HG03097 (cell line): ENCODE data around the gene GNMT.
"Not testable (repeated sequence)": the region's sequence is repeated elsewhere in the genome, so short reads cannot be mapped to it uniquely, and the experiment has no call there.

Source experiments
- ATAC-seq: cut with Tn5 transposase; IDR thresholded peaks from one replicate; pipeline ENCODE4 v1.9.1; 2021; ENCODE audit not compliant: unreplicated experiment, low FRiP score

Gene GNMT

GRCh38 chr6:42971746-42972327, 11.3 kb downstream of the GNMT start:
- ATAC-seq = no peak

- ATAC-seq = no peak
Measured at GRCh38 chr6:42973926-42974325, 13.4 kb downstream of the GNMT start.

- no peak for ATAC-seq
Measured at GRCh38 chr6:42974919-42975505, 14.5 kb downstream of the GNMT start.

GRCh38 chr6:42978487-42978838, 17.9 kb downstream of the GNMT start:
- ATAC-seq = peak; percentile 24

GRCh38 chr6:42978839-42979522, 18.4 kb downstream of the GNMT start, which contains the start of gene PEX6:
PEX6 (minus strand) TSS chr6:42979181; CDS start chr6:42979150, 31 bp downstream.
- ATAC-seq = peak; percentile 82

GRCh38 chr6:42979523-42980177, 19.1 kb downstream of the GNMT start:
- no peak for ATAC-seq

- ATAC-seq = no peak
Measured at GRCh38 chr6:42981836-42982235, 21.3 kb downstream of the GNMT start.

- peak; percentile 95 for ATAC-seq
Measured at GRCh38 chr6:42984001-42984923, 23.7 kb downstream of the GNMT start, which contains the start of gene PPP2R5D. PPP2R5D (plus strand) TSS chr6:42984570; CDS start chr6:42984678, 108 bp downstream.

- ATAC-seq = no peak
Measured at GRCh38 chr6:42984924-42985475, 24.4 kb downstream of the GNMT start.

- ATAC-seq = no peak
Measured at GRCh38 chr6:42987533-42988451, 27.2 kb downstream of the GNMT start.

- no peak for ATAC-seq
Measured at GRCh38 chr6:42988486-42989020, 28.0 kb downstream of the GNMT start.

GRCh38 chr6:42989923-42990322, 29.4 kb downstream of the GNMT start:
- ATAC-seq = no peak

GRCh38 chr6:42993445-42993844, 32.9 kb downstream of the GNMT start:
- no peak for ATAC-seq

GRCh38 chr6:42996513-42996912, 36.0 kb downstream of the GNMT start:
- no peak for ATAC-seq

GRCh38 chr6:42998205-42998604, 37.7 kb downstream of the GNMT start:
- ATAC-seq = not testable (repeated sequence)

- no peak for ATAC-seq
Measured at GRCh38 chr6:43001843-43002242, 41.3 kb downstream of the GNMT start.

GRCh38 chr6:43005844-43006243, 45.3 kb downstream of the GNMT start:
- no peak for ATAC-seq

- no peak for ATAC-seq
Measured at GRCh38 chr6:43006251-43006650, 45.7 kb downstream of the GNMT start.

GRCh38 chr6:43007126-43007525, 46.6 kb downstream of the GNMT start:
- no peak for ATAC-seq
